NCI-H2081 treated with DMSO at 0.1 percent for 48 hours (cell line): ENCODE data around the gene CC2D2A.

Experiments
- DNase-seq: peaks from one replicate; lab custom pipeline; 2025; lab: John Stamatoyannopoulos, UW

CC2D2A gene

GRCh38 chr4:15469402-15470127 lies at the start of gene CC2D2A:
Gene CC2D2A (plus strand): TSS chr4:15469882. CDS start chr4:15475933, 6,051 bp downstream.
- DNase-seq: no peak

- DNase-seq: no peak
Measured at GRCh38 chr4:15420642-15421041, 49.0 kb upstream of the CC2D2A start.

- no peak for DNase-seq
Measured at GRCh38 chr4:15423285-15423711, 46.4 kb upstream of the CC2D2A start.

GRCh38 chr4:15425520-15425919 lies 44.2 kb upstream of the CC2D2A start:
- no peak for DNase-seq

- no peak for DNase-seq
Measured at GRCh38 chr4:15427161-15427560, 42.5 kb upstream of the CC2D2A start.

- no peak for DNase-seq
Measured at GRCh38 chr4:15427701-15428100, 42.0 kb upstream of the CC2D2A start, which contains the start of gene C1QTNF7. Gene C1QTNF7 (plus strand): TSS chr4:15428033. CDS start chr4:15435744, 7,711 bp downstream.

- DNase-seq: no peak
Measured at GRCh38 chr4:15428611-15429010, 41.1 kb upstream of the CC2D2A start.

GRCh38 chr4:15434091-15434490 lies 35.6 kb upstream of the CC2D2A start:
- DNase-seq: no peak

GRCh38 chr4:15434676-15435075 lies 35.0 kb upstream of the CC2D2A start:
- DNase-seq: no peak

- DNase-seq: no peak
Measured at GRCh38 chr4:15436513-15436912, 33.2 kb upstream of the CC2D2A start.

- DNase-seq: no peak
Measured at GRCh38 chr4:15438939-15439524, 30.6 kb upstream of the CC2D2A start.

- DNase-seq: no peak
Measured at GRCh38 chr4:15443371-15444160, 26.1 kb upstream of the CC2D2A start.

GRCh38 chr4:15444276-15444675 lies 25.4 kb upstream of the CC2D2A start:
- DNase-seq: no peak

GRCh38 chr4:15444879-15445547 lies 24.7 kb upstream of the CC2D2A start:
- no peak for DNase-seq

- no peak for DNase-seq
Measured at GRCh38 chr4:15451181-15451865, 18.4 kb upstream of the CC2D2A start.

GRCh38 chr4:15451866-15452765 lies 17.6 kb upstream of the CC2D2A start:
- DNase-seq: no peak

GRCh38 chr4:15455290-15455689 lies 14.4 kb upstream of the CC2D2A start:
- DNase-seq: no peak

- DNase-seq: peak; percentile 25
Measured at GRCh38 chr4:15457406-15458201, 12.1 kb upstream of the CC2D2A start.

GRCh38 chr4:15458616-15459015 lies 11.1 kb upstream of the CC2D2A start:
- no peak for DNase-seq

- no peak for DNase-seq
Measured at GRCh38 chr4:15459706-15460105, 10.0 kb upstream of the CC2D2A start.
